ENCODE data around the gene DDOST.

The DDOST gene

DNA sequence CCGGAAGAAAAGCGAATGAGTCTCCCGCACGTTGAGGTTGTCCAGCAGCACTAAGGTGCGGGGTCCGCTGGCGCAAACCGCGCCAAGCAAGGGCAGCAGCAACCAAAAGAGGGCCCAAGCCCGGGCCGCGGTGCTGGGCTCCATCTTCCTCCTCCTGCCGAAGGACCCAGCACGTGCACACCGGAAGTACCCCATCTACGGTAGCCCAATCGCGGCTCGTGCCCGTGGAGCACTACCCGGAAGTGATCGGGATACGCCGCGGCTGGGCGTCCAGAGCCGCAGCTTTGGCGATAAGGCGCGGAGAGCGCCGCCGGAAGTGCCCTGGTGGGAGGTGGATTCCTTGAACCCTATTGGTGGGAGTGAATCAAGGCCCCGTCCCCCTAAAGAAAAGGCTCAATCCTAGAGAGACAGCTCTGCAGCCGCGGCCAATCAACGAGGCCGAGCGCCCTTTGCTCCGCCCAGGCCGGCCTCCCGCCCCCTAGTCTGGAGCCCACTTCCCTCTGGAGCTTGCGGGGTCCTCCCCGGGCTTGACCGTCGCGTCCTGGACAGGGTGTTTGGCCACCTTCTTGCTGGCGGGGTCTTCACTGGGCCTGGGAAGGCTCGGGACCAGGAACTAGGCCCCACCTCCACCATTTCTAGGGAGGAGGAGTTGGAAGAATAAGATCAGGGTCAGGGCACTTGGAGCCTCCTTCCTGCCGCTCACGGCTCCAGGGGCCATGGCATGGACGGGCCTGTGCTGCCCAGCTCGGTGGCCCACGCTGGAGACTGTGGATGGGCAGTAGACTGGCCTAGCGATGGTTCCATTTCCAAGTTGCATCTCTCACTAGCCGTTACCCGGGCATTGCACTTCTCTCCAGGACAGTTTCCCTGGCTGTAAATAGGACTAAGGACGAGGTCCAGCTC is at the start of gene DDOST:
Gene DDOST, minus strand, starts transcription at position 163 of the 903 bp plus-strand sequence. Its CDS starts 19 bp downstream, at position 144.
- DNase-seq: peak; percentile 75

DNA sequence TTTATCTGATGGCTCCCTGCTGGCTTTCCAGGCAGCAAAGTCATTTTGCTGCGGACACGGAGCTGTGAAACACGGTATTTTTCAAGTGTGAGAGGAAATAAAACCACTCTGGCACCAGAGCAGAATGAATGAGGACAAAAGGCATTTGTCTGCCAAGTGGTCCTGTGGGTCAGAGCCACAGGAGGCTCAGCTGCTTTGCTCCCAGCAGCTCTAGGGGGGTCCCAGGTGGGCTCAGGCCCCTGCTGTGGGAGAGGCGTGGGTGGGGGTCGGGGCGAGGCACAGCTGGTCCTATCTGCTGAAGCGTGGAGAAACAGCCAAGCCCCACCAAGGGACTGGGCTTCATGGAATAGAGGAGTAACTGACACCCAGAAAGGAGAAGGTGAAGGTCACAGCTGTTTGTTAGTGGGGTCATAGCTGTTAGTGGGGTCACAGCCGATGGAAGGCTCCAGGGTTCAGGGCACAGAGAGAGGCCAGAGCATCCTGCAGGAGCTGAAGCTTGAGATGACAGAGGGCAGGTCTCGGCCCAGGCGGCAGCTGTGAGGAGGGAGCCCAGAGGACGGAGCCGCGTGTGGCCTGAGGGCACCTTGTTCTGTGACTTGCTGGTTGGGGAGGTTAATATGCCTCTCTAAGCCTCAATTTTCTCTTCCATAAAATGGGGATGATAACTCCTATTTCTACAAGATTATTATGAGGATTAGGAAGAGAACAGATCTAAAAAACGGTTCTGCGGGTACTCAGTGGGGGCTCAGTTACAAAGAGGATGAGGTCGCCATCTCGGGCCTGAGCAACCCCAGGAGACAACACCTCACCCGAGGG is 49.5 kb upstream of the DDOST start:
- DNase-seq: no peak

DNA sequence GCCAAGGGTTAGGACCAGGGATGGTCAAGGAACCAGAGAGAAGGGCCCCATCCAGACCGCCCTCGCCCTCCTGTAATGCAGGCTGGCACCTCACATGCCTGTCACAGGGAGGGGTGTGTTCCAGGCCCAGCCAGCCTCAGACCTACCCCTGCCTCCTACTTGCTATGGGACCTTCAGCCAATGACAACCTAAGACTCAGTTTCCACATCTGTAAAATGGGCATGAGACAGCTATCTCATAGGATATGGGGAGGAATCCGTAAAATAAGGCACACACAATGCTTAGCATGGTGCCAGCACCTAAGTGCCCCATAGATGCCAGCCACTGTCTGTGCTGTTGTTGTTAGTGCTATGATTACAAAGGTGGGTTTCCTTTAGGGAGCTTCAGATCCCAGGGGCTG is 48.7 kb upstream of the DDOST start:
- DNase-seq: no peak

DNA sequence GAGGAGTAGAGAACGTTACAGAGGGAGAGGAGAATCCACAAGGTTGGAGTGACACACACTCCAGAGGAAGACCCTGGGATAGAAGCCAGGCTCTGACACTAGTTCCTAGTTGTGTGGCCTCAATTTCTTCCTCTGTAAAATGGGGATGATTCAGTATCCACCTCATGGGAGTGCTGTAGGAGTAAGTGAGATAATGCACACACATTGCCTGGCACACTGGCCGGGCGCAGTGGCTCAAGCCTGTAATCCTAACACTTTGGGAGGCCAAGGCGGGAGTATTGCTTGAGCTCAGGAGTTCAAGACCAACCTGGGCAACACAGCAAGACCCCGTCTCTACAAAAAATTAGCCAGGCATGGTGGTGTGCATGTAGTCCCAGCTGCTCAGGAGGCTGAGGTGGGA is 47.7 kb upstream of the DDOST start:
- no peak for DNase-seq

DNA sequence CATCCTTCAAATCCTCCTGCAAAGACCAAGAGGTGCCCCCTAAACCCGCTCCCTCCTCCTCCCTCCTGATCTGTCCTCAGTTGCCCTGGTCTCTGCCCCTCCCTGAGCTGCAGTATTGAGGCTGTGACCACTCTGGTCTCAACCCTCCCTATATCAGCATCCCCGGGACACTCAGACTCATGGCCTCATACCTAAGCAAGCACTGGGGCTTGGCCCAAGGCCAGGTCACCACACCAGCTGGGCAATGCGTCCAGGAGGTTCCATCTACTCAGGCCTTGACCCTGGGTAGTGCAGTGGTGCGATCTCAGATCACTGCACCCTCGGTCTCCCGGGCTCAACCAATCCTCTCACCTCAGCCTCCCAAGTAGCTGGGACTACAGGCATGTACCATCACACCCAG is 46.9 kb upstream of the DDOST start:
- DNase-seq: no peak

DNA sequence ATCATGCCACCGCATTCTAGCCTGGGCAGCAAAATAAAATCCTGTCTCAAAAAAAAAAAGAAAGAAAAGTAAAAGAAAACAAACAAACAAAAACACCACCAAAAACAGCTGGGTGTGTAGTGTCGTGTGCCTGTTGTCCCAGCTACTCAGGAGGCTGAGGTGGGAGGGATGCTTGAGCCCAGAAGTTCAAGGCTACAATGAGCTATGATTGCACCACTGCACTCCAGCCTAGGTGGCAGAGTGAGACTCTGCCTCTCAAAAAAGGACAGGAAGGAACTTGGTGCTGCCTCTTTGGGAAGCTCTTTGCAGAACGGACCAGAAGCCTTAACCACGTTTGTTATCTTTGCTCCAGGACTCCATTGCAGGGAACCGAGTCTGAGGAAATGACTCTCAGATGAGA is 45.7 kb upstream of the DDOST start:
- no peak for DNase-seq

DNA sequence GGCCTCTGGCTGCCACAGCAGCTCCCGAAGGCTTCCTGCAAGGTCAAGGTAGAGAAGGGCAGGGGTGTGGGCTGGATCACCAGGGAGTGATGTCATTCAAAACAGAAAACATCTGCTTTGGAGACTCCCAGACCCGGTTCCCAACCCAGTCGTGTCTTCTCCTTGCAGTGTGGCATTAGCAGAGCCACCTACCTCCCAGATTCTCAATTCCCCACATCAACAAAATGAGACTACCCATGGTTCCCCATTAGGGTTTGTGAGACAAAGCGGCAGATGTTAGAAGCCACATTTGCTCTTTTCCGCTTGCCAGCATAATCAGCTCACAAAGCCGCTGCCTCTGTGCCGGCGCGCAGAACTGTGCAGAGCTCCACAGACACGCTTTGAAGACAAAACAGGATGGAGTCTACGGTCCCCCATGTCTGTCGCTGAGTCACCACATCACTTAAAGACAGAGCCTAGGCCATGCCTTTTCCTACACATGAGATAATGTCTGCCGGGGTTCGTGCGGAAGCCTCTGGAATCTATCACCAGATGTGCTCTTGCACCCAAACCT is 44.1 kb upstream of the DDOST start:
- DNase-seq: no peak

DNA sequence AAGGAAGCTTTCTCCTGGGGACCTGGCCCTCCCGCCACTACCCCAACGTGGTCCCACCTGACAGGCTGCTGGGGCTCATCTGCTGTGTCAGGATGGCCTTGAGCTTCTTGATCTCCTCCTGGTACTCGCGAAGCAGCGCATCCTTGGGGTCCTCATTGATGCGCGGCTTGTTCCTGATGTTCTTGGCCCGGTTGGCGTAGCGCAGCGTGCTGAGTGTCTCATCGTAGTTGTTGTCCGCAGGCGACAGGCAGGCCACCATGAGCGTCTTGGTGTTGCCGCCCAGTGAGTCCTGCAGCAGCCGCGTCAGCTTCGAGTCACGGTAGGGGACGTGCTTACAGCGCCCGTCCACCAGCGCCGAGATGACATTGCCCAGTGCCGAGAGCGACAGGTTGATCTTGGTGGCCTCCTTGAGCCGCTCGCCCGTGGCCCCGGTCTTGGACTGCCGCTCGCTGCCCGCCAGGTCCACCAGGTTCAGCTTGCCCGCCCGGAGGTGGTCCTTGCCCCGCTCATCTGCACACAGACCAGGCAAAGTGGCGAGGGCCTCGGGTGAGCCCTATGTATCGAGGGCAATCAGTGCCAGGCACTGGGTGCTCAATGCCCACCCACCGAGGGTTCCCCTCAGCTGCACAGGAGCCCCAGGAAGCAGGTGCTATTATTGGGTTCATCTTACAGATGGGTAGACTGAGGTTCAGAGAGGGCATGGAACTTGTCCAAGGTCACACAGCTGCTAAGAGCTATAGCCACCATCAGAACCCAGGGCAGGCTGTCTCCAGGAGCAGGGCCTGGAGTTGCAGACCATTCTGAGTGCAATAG is 43.4 kb upstream of the DDOST start:
- DNase-seq: no peak

DNA sequence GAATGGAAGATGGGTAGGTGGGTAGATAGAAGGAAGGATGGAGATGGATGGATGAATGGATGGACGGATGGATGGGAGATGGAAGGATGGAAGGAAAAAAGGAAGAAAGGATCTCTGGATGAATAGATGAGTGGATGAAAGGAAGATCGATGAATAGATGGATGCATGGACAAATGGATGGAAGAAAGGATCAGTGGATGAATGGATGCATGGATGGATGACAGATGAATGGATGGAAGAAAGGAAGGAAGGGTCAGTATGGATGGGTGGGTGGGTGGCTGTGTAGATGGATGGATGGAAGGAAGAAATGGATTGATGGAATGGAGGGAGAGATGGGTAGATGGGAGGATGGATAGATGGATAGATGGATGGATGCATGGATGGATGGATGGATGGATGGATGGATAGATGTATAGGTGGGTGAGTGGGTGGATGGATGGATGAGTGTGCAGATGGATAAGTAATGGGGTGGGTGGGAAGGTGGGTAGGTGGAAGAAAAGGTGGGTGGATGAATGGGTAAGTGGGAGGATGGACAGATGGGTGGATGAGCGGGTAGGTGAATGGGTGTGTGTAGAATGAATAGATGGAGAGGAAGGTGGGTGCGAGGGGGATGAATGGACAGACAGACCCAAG is 42.1 kb upstream of the DDOST start:
- DNase-seq: no peak

DNA sequence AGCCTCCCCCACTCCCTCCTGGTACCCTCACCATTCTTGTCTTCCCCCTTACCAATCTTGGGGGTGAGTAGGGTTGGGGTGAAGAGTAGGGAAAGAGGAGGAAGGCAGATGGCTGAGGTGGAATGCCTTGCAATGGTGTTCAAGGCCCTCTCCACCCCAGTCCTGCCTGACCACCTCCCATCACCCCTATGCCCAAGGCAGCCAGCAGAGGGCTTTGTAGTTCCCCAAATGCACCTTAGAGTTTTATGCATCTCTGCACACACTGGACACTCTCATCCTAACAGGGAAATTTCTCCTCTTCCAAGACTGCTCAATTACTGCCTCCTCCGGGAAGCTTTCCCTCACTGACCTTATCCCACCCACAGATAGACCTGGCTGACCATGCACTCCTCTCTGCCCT is 41.2 kb upstream of the DDOST start:
- DNase-seq: peak; percentile 33

DNA sequence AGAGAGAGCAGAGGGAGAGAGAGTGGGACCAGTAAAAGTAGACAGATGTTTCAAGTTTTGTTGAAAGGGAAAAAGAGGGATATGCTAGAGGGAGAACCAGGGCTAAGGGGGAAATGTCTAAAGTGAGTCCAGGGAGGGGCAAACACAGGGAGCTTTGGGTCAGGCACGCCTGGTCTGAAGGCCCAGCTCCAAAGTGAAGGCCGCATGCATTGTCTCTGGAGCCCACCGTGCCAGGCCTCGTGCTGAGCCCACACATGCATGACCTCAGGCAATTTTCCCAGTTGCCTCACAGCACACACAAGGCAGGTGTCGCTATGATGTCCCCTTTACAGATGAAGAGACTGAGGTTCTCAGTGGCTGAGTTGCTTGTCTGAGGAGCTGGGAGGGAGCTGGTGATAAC is 40.7 kb upstream of the DDOST start:
- no peak for DNase-seq

DNA sequence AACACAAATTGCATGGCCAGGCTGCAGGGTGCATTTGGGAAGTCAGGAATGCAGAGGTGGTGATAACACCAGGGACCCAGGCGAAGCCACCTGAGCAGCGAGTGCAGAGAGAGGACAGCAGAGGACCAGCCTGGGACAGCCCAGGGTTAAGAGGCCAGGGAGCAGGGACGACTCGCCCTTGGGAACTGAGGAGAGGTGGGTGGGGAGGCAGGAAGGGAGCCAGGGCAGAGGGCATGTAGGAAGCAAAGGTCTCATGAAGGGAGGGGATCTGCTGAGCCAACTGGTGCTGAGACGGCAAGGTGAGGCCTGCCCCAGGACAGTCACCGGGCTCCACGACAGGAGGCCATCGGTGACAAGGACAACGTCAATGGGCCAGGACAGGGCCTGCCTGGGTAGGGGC is 40.3 kb upstream of the DDOST start:
- DNase-seq: no peak

DNA sequence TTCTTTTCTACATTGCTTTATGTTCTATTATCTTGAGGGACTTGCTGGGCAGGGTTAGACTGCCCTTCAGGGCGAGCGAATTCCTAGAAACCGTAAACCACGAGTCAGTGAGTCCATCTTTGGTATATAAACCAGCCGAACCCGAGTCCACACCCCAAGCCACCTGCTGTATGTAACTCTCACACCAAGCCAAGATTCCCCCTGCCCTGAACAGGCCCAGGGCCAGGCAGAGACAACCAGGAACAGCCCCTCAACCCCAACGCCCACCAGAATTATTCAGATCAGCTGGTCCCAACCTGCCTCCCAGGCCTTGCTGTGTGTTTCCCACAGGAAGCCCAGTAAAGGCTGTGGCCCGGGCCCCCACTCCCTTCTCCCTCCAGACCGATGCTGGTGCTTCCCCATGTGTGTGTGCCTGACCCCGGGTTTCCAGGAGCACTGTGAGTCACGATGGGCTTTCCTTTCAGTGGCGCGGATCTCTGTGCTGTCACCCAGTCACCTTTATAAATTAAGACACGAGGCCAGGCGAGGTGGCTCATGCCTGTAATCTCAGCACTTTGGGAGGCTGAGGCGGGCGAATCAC is 39.6 kb upstream of the DDOST start:
- DNase-seq: no peak

DNA sequence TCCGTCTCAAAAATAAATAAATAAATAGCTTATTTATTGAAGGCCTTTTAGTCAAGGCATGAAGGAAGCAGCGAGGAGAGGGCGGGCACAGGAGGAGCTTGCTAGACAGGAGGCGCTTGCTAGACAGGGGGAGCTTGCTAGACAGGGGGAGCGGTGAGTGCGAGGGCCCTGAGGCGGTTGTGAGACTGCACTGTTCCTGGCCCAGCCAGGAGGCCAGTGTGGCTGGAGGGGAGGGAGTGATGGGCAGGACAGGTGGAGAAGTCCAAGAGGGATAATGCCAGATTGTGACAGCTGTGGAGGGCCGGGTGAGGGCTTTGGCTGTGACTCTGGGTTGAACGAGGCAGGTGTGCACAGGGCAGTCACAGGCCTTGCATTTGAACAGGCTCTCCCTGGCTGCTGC is 38.4 kb upstream of the DDOST start:
- no peak for DNase-seq

DNA sequence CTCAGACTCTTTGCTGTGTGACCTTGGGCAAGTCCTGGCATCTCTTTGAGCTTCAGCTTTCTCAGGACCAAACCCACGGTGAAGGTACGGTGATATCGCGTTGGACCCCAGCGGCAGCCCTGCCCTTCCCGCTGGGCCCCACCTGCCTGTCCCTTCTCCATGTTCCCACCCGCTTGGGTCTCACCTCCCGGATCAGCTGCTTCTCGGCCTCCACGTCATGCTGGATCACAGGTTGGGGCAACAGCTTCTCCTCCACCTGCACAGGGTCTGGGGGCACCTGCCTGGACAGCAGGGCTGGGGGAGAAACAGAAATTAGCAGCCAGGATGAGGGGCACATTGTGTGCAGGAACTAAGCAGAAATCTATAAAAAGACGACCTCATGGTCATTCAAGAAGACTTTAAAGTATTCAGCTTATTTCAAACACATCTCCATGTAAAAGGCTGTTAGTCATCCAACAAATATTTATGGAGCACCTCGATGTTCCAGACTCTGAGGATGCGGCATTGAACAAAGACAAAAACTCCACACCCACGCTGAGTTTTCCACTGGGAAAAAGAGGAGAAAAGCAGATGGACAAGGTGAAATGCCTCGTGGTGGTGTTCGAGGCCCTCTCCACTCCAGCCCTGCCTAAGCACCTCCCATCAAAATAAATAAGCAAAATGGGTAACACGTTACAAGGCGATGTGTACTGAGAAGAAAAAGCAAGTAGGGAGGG is 37.2 kb upstream of the DDOST start:
- no peak for DNase-seq

DNA sequence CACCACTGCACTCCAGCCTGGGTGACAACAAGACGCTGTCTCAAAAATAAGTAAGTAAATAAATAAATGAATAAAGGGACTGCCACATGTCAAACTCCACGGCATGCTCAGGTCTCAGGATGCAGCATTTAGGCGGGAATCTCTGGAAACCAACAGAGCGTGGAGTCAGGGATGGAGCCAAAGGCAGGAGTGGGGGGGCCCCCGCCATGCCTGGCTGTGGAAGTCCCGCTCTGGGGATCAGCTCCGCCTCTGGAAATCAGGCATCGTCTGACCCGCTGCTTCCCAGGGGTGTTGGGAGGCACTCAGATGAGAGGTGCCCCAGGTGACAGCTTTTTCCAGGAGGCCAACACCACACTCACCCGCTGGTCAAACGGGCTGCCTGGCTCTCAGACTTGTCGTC is 36.4 kb upstream of the DDOST start:
- DNase-seq: no peak

DNA sequence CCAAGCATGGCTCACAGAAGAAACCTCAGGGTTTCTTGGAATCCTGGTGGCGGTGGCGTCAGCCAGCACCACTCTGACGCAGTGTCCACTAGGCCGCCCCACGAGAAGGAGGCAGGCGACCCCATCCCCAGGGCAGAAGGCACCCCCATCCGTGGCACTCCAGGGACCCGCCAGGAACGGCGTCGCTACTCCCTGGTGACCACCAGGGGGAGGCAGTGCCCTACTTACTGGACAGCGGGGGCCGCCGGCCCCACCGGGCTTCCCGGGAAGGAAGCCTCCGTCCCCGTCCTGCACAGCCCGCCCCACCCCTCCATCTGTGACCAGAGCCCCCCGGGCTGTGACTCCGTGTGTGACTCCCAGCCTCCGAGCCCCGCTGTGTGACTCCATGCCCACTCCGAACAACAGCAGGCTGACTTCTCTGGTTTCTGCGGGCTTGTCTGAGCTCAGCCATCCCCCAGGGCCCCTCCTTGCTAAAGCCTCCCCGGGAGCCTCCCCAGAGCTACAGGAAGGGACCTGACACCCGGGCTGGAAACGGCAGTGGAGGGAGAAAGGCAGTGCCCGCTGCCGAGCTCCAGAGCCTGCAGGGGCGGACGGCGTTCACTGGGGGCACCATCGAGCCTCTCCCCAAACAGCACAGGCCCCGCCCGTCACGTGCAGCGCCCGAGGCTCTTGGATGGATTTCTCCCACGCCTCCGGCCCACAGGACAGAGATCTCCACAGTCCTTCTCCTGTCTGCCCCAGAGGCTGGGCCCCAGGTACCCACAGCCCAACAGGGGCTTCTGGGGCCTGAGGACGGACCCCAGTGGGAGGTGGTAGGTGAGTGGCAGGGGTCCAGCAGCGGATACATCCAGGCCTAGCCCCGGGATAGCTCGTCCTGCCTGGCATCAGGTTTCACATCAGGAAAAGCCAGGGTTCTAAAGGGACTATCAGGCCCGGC is 35.5 kb upstream of the DDOST start:
- DNase-seq: peak; percentile 77

DNA sequence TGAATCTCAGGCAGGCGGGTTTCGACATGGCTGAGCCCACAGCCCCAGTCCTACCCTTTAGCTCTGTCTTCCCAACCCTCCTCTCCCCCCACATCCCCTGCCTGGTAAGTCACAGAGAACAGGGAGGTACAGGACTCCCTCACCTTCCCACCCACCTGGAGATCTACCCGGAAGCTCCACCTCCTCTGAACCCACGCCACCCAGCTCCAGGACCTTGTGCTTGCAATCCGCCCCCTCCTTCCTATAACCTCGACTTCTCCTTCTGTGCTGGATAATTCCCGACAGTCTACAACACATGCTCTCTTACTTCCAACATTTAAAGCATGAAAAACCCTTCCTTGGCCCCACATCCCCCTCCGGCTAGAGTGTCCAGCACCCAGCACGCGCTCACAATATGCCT is 34.3 kb upstream of the DDOST start:
- no peak for DNase-seq

DNA sequence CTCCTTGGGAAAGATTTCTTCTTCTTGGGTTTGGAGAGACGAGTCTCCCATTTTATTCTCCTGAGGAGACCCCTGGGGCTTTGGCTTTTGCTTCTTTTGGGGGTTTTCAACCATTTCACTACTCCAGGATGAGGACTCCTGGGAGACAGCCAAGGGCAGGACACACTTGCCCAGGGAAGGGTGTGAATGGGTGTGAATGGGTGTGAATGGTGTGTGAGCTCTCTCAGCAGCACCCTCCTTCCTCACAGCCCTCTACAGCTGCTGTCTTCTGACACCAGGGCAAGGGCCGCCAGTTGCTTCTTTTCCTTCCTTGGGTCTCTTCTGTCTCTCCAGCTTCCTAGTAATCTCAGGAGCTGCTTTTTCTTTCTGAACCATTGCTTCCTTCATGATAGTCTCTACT is 32.5 kb upstream of the DDOST start:
- DNase-seq: no peak

DNA sequence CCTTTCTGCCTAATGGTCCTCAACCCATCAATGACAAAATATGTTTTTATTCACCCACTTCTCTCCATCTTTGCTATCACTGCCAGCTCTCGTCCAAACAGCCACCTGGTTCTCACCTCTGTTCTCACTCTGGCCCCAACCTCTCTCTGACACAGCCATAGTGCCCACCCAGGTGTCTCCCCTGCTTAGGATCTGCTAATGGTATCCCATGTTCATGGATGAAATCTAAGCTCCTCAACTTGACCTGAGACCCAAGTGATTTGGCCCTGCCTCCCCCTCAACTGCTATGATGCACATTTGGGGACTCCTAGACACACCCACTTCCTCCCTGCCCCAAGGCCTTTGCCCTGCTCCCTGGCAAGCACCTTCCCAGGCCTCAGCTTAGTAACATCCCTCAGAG is 30.7 kb upstream of the DDOST start:
- no peak for DNase-seq

All from 8988T (cell line).